Type B pancreatic cell (in vitro differentiated cells): ENCODE measurements around the gene ANKH. TPM values are rescaled to one million over a fixed set of nuclear protein-coding genes. Genes with fewer than 3 reads are reported as not detected.

Experiments
- DNase-seq: peaks from one replicate; pipeline ENCODE4 v3.0.0; 2021; ENCODE audit warnings: mixed read lengths; ENCODE audit not compliant: unreplicated experiment; ENCODE audit errors: extremely low spot score
- H3K27ac Mint-ChIP-seq: 2 replicates; pipeline ENCODE4 v1.8.0; 2021; ENCODE audit warnings: mild to moderate bottlenecking, mixed read lengths
- H3K27me3 Mint-ChIP-seq: 2 replicates; pipeline ENCODE4 v1.8.0; 2021; ENCODE audit warnings: mixed read lengths
- H3K36me3 Mint-ChIP-seq: 2 replicates; pipeline ENCODE4 v1.8.0; 2021; ENCODE audit warnings: mixed read lengths
- H3K4me1 Mint-ChIP-seq: one replicate; pipeline ENCODE4 v1.8.0; 2021; ENCODE audit warnings: mixed read lengths; ENCODE audit not compliant: unreplicated experiment
- H3K4me3 Mint-ChIP-seq: 2 replicates; pipeline ENCODE4 v1.8.0; 2021; ENCODE audit warnings: mild to moderate bottlenecking, mixed read lengths
- H3K9me3 Mint-ChIP-seq: 2 replicates; pipeline ENCODE4 v1.8.0; 2021; ENCODE audit warnings: mixed read lengths
- CTCF ChIP-seq: fragments of 200-600 bp; sonication (generic); conservative IDR thresholded peaks from 2 replicates; pipeline ENCODE4 v1.5.0; 2021; ENCODE audit warnings: antibody characterized with exemption, mild to moderate bottlenecking
- total RNA-seq: library from RNA; stranded (reverse); gene quantifications from 2 replicates; pipeline ENCODE4 v1.2.1, GENCODE V29; 2021; ENCODE audit warnings: low replicate concordance

ANKH gene
- total RNA-seq, 1 donor from 2014 or later = 41.1 TPM

DNA sequence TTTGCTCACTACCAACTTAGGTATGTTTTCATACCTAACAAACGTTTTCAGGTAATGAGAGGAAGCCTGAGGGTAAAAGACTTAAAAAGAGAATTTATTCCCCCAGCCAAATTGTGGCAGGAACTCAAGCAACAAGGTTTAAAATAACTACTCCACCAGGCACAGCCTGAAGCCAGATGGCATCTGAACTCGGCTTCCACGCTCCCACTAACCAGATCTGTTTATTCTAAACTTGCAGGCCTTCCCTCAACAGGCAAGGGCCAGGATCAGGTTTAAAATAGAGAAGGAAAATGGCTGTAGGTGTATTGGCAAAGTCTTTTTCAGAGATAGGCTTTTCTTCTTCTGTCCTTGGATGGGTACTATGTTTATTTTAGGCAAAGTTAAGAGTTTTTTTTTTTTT, 117.6 kb downstream of the ANKH start:
- Mint-ChIP-seq H3K36me3 (peaks cover 29% of the 10 kb centered on the region), H3K4me3 (no peak overlapping the region), H3K4me1 (peaks cover 26% of the 10 kb centered on the region), H3K9me3 (no peaks in the 10 kb centered on the region), H3K27me3 (no peaks in the 10 kb centered on the region), H3K27ac (no peak overlapping the region)
- no peak for DNase-seq
- TF ChIP-seq CTCF = no peak

GRCh38 chr5:14753292-14753691, 118.3 kb downstream of the ANKH start:
- H3K27me3 Mint-ChIP-seq = no peaks in the 10 kb centered on the region
- H3K27ac Mint-ChIP-seq = no peak overlapping the region
- H3K9me3 Mint-ChIP-seq = no peaks in the 10 kb centered on the region
- DNase-seq = no peak
- peaks cover 28% of the 10 kb centered on the region for H3K36me3 Mint-ChIP-seq
- no peak overlapping the region for H3K4me3 Mint-ChIP-seq
- no peak for TF ChIP-seq CTCF
- peaks cover 26% of the 10 kb centered on the region for H3K4me1 Mint-ChIP-seq

DNA sequence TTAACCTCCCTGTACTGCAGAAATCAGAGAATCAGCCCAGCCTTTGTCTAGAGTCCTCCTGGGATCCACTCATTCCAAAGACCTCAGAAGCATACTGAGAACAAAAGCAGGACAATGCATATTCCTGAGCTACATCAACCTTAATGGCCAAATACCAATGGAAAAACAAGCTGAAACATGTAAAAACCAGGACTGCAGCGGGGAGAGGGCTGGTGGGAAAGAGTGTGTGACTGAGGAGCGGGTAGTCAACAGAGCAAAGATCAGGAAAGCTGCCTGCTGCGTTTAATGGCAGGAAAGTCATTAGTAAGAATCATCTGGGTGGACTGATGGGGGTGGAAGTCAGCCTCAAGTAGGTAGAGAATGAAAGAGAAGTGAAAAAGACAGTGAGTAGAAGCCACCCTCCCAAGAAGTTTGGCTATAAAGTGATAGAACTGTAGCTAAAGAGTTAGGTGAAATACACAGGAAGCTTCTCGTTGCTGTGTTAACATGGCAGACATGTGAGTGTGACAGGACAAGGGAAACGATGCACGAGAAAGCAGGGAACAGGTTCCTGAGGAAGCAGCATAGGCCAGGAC, 119.0 kb downstream of the ANKH start:
- no peaks in the 10 kb centered on the region for H3K9me3 Mint-ChIP-seq
- H3K27ac Mint-ChIP-seq = no peak overlapping the region
- peaks cover 23% of the 10 kb centered on the region for H3K36me3 Mint-ChIP-seq
- no peak overlapping the region for H3K4me3 Mint-ChIP-seq
- no peak for DNase-seq
- no peak for TF ChIP-seq CTCF
- H3K4me1 Mint-ChIP-seq = peaks cover 26% of the 10 kb centered on the region
- H3K27me3 Mint-ChIP-seq = no peaks in the 10 kb centered on the region

GRCh38 chr5:14750712-14751111, 120.9 kb downstream of the ANKH start:
- Mint-ChIP-seq H3K9me3 (no peaks in the 10 kb centered on the region), H3K27me3 (no peaks in the 10 kb centered on the region), H3K4me1 (peaks cover 21% of the 10 kb centered on the region), H3K27ac (no peak overlapping the region), H3K36me3 (peaks cover 23% of the 10 kb centered on the region), H3K4me3 (no peak overlapping the region)
- DNase-seq = no peak
- TF ChIP-seq CTCF = no peak

GRCh38 chr5:14749579-14750101, 121.9 kb downstream of the ANKH start:
- peaks cover 21% of the 10 kb centered on the region for H3K4me1 Mint-ChIP-seq
- H3K4me3 Mint-ChIP-seq = no peak overlapping the region
- H3K27me3 Mint-ChIP-seq = no peaks in the 10 kb centered on the region
- no peaks in the 10 kb centered on the region for H3K9me3 Mint-ChIP-seq
- H3K36me3 Mint-ChIP-seq = peaks cover 23% of the 10 kb centered on the region
- no peak overlapping the region for H3K27ac Mint-ChIP-seq
- no peak for DNase-seq
- no peak for TF ChIP-seq CTCF
